HTERT RPE-1 (cell line): Measurements from ENCODE around the gene PCDHGB7.
"Not testable (repeated sequence)": the region's sequence is repeated elsewhere in the genome, so short reads cannot be mapped to it uniquely, and the experiment has no call there.

Experiments used
- in situ Hi-C: fragments of 300-500 bp; cut with MboI; formaldehyde crosslinking; loops from 4 replicates; pipeline ENCODE4 v1.14.3; 2020; ENCODE audit warnings: low sequenced_read_pairs

The PCDHGB7 gene

GRCh38 chr5:141422742-141423291, 5.3 kb downstream of the PCDHGB7 start:
- in situ Hi-C loops = no loop called here

- in situ Hi-C loops = no loop called here
Measured at GRCh38 chr5:141427783-141428426, 10.4 kb downstream of the PCDHGB7 start.

GRCh38 chr5:141430332-141431113, 13.0 kb downstream of the PCDHGB7 start, which contains the start of gene PCDHGA12:
TSS of gene PCDHGA12 (plus strand) at chr5:141430507. CDS start at chr5:141430760, 253 bp downstream.
- in situ Hi-C loops = no loop called here

GRCh38 chr5:141431286-141431685, 13.8 kb downstream of the PCDHGB7 start:
- in situ Hi-C loops = no loop called here

- in situ Hi-C loops = not testable (repeated sequence)
Measured at GRCh38 chr5:141432308-141432707, 14.8 kb downstream of the PCDHGB7 start.

GRCh38 chr5:141432726-141433125, 15.2 kb downstream of the PCDHGB7 start:
- in situ Hi-C loops = not testable (repeated sequence)

- in situ Hi-C loops = no loop called here
Measured at GRCh38 chr5:141434006-141434405, 16.5 kb downstream of the PCDHGB7 start.

GRCh38 chr5:141437221-141437620, 19.7 kb downstream of the PCDHGB7 start:
- in situ Hi-C loops = no loop called here

DNA sequence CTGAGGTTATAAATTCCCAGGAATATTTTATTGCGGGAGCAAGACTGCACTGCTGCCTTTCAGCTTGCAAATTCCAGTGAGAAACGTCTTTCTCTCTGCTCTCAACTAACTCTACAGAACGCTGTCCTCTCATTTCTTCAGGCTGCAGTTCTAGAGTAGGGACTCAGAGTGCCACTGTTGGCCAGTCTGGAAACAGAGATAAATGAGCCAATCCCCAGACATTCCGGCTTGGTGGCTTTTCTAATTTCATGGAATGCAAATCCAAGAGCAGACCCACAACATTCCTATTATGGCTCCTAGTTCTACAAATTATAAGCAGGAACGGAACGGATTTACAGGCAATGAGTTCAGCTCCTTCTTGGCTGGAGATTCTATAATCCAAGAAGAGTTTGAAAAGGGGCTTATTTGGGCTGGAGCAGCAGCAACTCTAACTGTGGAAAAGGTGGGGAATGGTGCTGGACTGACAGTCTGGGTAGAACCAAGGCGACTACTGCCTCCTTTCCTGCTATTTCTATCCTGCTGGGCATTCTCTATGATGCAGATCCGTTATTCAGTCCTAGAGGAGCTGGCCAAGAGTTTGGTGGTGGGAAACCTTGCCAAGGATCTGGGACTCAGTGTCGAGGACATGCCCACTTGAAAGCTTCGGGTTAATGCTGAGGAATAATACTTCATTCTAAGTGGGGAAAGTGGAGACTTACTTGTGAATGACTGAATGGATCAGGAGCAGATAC, 22.1 kb downstream of the PCDHGB7 start:
- in situ Hi-C loops = no loop called here

DNA sequence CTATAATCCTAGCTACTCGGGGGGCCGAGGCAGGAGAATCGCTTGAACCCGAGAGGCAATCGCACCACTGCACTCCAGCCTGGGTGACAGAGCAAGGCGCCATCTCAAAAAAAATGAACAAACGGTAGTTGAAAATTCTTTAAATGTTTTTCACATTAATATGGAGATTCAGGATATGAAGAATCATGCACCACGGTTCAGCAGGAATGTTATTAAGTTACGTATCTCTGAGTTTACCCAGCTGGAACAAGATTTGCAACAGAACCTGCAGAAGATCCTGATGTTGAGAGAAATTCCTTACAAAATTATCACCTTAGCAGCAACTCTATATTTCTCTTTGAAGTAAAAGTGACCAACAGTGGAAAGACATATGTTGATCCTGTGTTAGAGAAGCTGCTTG, 22.9 kb downstream of the PCDHGB7 start:
- in situ Hi-C loops = no loop called here

DNA sequence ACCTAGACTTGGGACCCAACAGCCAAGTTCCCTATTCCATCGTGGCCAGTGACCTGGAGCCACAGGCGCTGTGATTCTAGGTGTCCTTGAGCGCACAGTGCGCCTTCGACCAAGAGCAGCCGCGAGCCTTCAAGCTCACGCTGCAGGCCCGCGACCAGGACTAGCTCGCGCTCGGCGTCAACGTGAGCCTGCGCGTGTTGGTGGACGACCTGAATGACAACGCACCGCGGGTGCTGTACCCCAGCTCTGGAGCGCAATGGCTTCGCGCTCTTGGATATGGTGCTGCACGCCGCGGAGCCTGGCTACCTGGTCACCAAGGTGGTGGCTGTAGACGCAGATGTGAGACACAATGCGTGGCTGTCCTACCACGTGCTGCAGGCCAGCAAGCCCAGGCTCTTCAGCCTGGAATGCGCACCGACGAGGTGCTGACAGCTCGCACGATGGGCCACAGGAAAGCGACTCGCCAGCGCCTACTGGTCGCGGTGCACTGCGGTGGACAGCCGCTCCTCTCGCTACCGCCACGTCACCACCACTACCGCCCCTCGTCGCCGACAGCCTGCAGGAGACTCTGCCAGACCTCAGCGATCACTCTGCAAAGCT, 24.2 kb downstream of the PCDHGB7 start:
- in situ Hi-C loops = no loop called here

DNA sequence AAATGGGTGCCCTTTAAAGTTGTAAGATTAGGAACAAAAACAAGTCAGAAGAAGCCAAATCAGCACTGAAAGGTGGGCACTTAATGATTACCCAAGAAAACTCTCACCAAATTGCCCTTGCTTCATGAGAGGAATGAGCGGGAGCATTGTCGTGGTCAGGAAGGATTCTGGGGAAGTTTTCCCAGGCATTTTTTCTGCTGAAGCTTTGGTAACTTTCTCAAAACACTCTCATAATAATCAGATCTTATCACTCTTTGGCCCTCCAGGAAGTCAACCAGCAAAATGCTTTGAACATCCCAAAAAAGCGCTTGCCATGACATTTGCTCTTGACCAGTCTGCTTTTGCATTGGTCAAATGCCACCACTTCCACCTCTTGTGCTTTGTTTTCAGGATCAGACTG, 47.9 kb downstream of the PCDHGB7 start:
- in situ Hi-C loops = no loop called here
